Liver (tissue), 9 donors: ENCODE results near the gene HS3ST6. TPM values are rescaled to one million over a fixed set of nuclear protein-coding genes. Genes with fewer than 3 reads are reported as not detected.

Experiments
- DNase-seq: peaks from one replicate; pipeline ENCODE4 v3.0.0-alpha.2; 2017; ENCODE audit warnings: low spot score
- H3K27ac ChIP-seq, 2 donors: one replicate each; pipeline ENCODE4 v1.7.0; 2013; ENCODE audit warnings: inconsistent platforms in 2 of 2, low read length in 2 of 2, control low read depth in 1 of 2, low read depth in 1 of 2, mild to moderate bottlenecking in 1 of 2
- H3K27me3 ChIP-seq, 4 donors: one replicate each; pipeline versions ENCODE4 v1.6.1 to v1.7.0; 2013; ENCODE audit warnings: low read length in 3 of 4, inconsistent platforms in 1 of 4, mild to moderate bottlenecking in 1 of 4, moderate library complexity in 1 of 4; ENCODE audit not compliant: control insufficient read depth in 4 of 4, insufficient read depth in 4 of 4
- H3K36me3 ChIP-seq, 4 donors: one replicate each; pipeline versions ENCODE4 v1.6.1 to v1.7.0; 2013; ENCODE audit warnings: low read length in 3 of 4, mild to moderate bottlenecking in 3 of 4, low read depth in 1 of 4, moderate library complexity in 1 of 4; ENCODE audit not compliant: control insufficient read depth in 4 of 4, insufficient read depth in 3 of 4
- H3K4me1 ChIP-seq, 4 donors: one replicate each; pipeline versions ENCODE4 v1.6.1 to v1.7.0; 2013; ENCODE audit warnings: low read length in 3 of 4, mild to moderate bottlenecking in 3 of 4, moderate library complexity in 1 of 4; ENCODE audit not compliant: control insufficient read depth in 4 of 4, insufficient read depth in 4 of 4
- H3K4me3 ChIP-seq, 3 donors: one replicate each; pipeline versions ENCODE4 v1.6.1 to v1.7.0; 2013; ENCODE audit warnings: low read length in 3 of 3, control low read depth in 1 of 3, low read depth in 1 of 3, mild to moderate bottlenecking in 1 of 3
- H3K9ac ChIP-seq, 2 donors: one replicate each; pipeline ENCODE4 v1.7.0; 2013; ENCODE audit warnings: low read length in 2 of 2, mild to moderate bottlenecking in 2 of 2, moderate library complexity in 2 of 2, control low read depth in 1 of 2, low read depth in 1 of 2
- H3K9me3 ChIP-seq, 4 donors: one replicate each; pipeline versions ENCODE4 v1.6.1 to v1.7.0; 2013; ENCODE audit warnings: low read length in 3 of 4; ENCODE audit not compliant: control insufficient read depth in 4 of 4
- ATF3 ChIP-seq: IDR thresholded peaks from 2 replicates; pipeline ENCODE4 v1.6.1; 2016; ENCODE audit warnings: antibody characterized with exemption
- EGR1 ChIP-seq, 2 donors: IDR thresholded peaks; 2 replicates each; pipeline ENCODE4 v1.6.1; 2016 to 2018; ENCODE audit warnings: antibody characterized with exemption in 2 of 2, low read depth in 2 of 2
- FOXA1 ChIP-seq: IDR thresholded peaks from 2 replicates; pipeline ENCODE4 v1.6.1; 2016; ENCODE audit warnings: antibody characterized with exemption
- FOXA2 ChIP-seq: IDR thresholded peaks from 2 replicates; pipeline ENCODE4 v1.6.1; 2016; ENCODE audit warnings: antibody characterized with exemption
- GABPA ChIP-seq, 2 donors: IDR thresholded peaks in 1 of 2; conservative IDR thresholded peaks in 1 of 2; 2 replicates each; pipeline ENCODE4 v1.6.1; 2016; ENCODE audit warnings: antibody characterized with exemption in 2 of 2, mild to moderate bottlenecking in 1 of 2, moderate library complexity in 1 of 2
- HNF4A ChIP-seq, 2 donors: conservative IDR thresholded peaks; 2 replicates each; pipeline ENCODE4 v1.6.1; 2016; ENCODE audit warnings: antibody characterized with exemption in 2 of 2, mild to moderate bottlenecking in 2 of 2
- HNF4G ChIP-seq: IDR thresholded peaks from 2 replicates; pipeline ENCODE4 v1.6.1; 2016; ENCODE audit warnings: antibody characterized with exemption
- JUND ChIP-seq, 2 donors: IDR thresholded peaks; 2 replicates each; pipeline ENCODE4 v1.6.1; 2016; ENCODE audit warnings: antibody characterized with exemption in 2 of 2
- NR2F2 ChIP-seq: IDR thresholded peaks from 2 replicates; pipeline ENCODE4 v1.6.1; 2016; ENCODE audit warnings: antibody characterized with exemption
- RAD21 ChIP-seq, 2 donors: IDR thresholded peaks; 2 replicates each; pipeline ENCODE4 v1.6.1; 2016; ENCODE audit warnings: antibody characterized with exemption in 2 of 2, mild to moderate bottlenecking in 2 of 2
- REST ChIP-seq: IDR thresholded peaks from 2 replicates; pipeline ENCODE4 v1.6.1; 2016; ENCODE audit warnings: antibody characterized with exemption, mild to moderate bottlenecking
- RXRA ChIP-seq, 2 donors: IDR thresholded peaks; 2 replicates each; pipeline ENCODE4 v1.6.1; 2017 to 2018; ENCODE audit warnings: antibody characterized with exemption in 2 of 2, mild to moderate bottlenecking in 1 of 2
- SP1 ChIP-seq: IDR thresholded peaks from 2 replicates; pipeline ENCODE4 v1.6.1; 2018; ENCODE audit warnings: antibody characterized with exemption, mild to moderate bottlenecking
- TAF1 ChIP-seq: conservative IDR thresholded peaks from 2 replicates; pipeline ENCODE4 v1.6.1; 2016; ENCODE audit warnings: antibody characterized with exemption, mild to moderate bottlenecking
- YY1 ChIP-seq: IDR thresholded peaks from 2 replicates; pipeline ENCODE4 v1.6.1; 2016; ENCODE audit warnings: antibody characterized with exemption, mild to moderate bottlenecking
- ZBTB33 ChIP-seq: IDR thresholded peaks from 2 replicates; pipeline ENCODE4 v1.6.1; 2016; ENCODE audit warnings: antibody characterized with exemption
- WGBS: extraction: QIAGEN DNeasy Blood & Tissue Kit; methylation state at CpG from one replicate; pipeline ENCODE4 v1.1.7; 2013; 5-methylcytosine and 5-hydroxymethylcytosine counted together
- polyA plus RNA-seq, 2 donors: library from polyadenylated mRNA; stranded (reverse) in 1 of 2; unstranded in 1 of 2; fragments of 200-250 nt in 1 of 2; fragments of >200 nt in 1 of 2; fragmentation: Nextera tagmentation in 1 of 2; extraction: Ambion mirVana in 1 of 2; gene quantifications; one replicate each; pipeline versions ENCODE4 v1.2.1 to v1.2.3, GENCODE V29; 2013 to 2015
- total RNA-seq, 2 donors: library from RNA; depleted of rRNA; stranded (reverse); fragments of >200 nt; gene quantifications; one replicate each; pipeline ENCODE4 v1.2.3, GENCODE V29; 2014
- donor health status: healthy.
- donor health status: healthy.
- donor health status: healthy.
- donor health status: healthy.
- donor health status: healthy.

Gene HS3ST6
- total and polyA plus RNA-seq, 4 donors, result not detected

DNA sequence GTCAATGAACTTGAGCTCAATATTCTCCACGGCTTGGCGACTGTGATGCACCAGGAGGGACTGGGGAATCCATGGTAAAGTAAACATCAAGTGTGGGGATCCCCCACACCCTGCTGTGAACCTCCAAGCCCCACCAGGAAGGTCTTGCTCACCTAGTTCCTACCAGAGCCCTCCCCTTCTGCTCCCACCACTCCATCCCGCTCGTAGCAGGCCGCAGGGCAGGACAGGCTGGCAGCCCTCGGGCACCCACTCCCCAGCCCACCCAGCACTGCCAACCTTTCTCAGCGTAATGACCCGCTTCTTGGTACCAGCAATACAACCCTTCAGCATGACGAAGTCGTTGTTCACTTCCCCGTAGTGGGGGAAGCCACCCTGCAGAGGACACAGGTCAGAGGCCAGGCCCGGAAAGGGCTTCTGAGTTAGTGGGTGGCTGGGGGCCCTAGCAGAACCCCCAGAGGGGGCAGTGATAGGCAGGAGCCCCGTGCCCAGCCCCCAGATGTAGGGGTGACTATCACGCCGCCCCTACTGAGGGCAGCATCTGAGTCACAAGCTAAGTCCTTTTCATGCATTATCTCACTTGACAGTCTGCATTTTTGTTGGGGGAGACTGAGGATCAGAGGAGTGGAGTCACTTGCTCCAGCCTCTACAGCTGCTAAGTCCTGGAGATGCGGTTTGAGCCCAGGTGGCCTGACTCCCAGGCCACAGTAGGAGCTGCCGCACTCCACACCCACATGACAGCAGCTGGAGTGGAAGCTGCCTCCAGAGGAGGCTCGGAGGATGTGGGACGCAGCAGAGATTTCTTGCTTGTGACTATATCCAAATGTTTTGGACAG is 27.6 kb upstream of the HS3ST6 start:
- peaks cover 0 to 25% (median 13%) of the 10 kb centered on the region in 4 donors for H3K4me1 ChIP-seq
- no peaks in the 10 kb centered on the region for H3K9me3 ChIP-seq
- H3K27me3 ChIP-seq, result no peaks in the 10 kb centered on the region
- no peak for DNase-seq
- H3K4me3 ChIP-seq, result no peak overlapping the region
- H3K9ac ChIP-seq, result no peak overlapping the region
- no peaks in the 10 kb centered on the region for H3K36me3 ChIP-seq
- WGBS, result 93% methylated on average over 19 of the region's 19 CpGs
- TF ChIP-seq ZBTB33 (no peak), TAF1 (no peak), GABPA (IDR thresholded peaks at IDR 0.05 in 1 of 2, conservative IDR thresholded peaks at IDR 0.05 in 1 of 2) (no peak), RAD21 (IDR thresholded peaks at IDR 0.05) (no peak), NR2F2 (no peak), HNF4A (conservative IDR thresholded peaks at IDR 0.05) (no peak), REST (no peak), SP1 (no peak), FOXA1 (no peak), YY1 (no peak)
- H3K27ac ChIP-seq, result no peak overlapping the region

GRCh38 chr16:1944612-1945199 is 26.5 kb upstream of the HS3ST6 start:
- no peaks in the 10 kb centered on the region for H3K9me3 ChIP-seq
- H3K4me3 ChIP-seq, result no peak overlapping the region
- peaks cover 4 to 35% (median 24%) of the 10 kb centered on the region in 4 donors for H3K4me1 ChIP-seq
- 96% methylated on average over 21 of the region's 21 CpGs for whole genome bisulfite sequencing
- no peak overlapping the region for H3K27ac ChIP-seq
- no peaks in the 10 kb centered on the region for H3K27me3 ChIP-seq
- H3K36me3 ChIP-seq, result peaks cover 0 to 4% (median 3%) of the 10 kb centered on the region in 4 donors
- no peak for DNase-seq
- H3K9ac ChIP-seq, result no peak overlapping the region
- TF ChIP-seq RAD21 (IDR thresholded peaks at IDR 0.05) (no peak), HNF4G (no peak), NR2F2 (no peak), YY1 (no peak), SP1 (no peak), REST (no peak), FOXA2 (no peak), JUND (IDR thresholded peaks at IDR 0.05) (no peak), GABPA (IDR thresholded peaks at IDR 0.05 in 1 of 2, conservative IDR thresholded peaks at IDR 0.05 in 1 of 2) (no peak), ZBTB33 (no peak), TAF1 (no peak), RXRA (IDR thresholded peaks at IDR 0.05) (no peak), HNF4A (conservative IDR thresholded peaks at IDR 0.05) (no peak), ATF3 (no peak), EGR1 (IDR thresholded peaks at IDR 0.05; ENCODE audit: low read depth in 2 of 2) (no peak)
